HepG2 (cell line): ENCODE data around the gene CCBE1. TPM values are rescaled to one million over a fixed set of nuclear protein-coding genes. Genes with fewer than 3 reads are reported as not detected.

Experiments
- ATAC-seq: fragments of 200-7000 bp; cut with Tn5 transposase; 3 replicates; pipeline ENCODE4 v1.9.1; 2020; ENCODE audit warnings: mild to moderate bottlenecking, moderate library complexity
- BruUV-seq: library from RNA; stranded (reverse); fragments of 400-500 nt; replicated peaks from 2 replicates; lab custom pipeline; 2021; lab: Mats Ljungman, UMichigan
- CTCF ChIA-PET: fragments of 300-600 bp; formaldehyde crosslinking; extraction: SDS; loops from one replicate; lab custom pipeline; 2021; ENCODE audit warnings: low total read pairs, inconsistent platforms, low intra/inter-chr PET ratio; lab: Yijun Ruan, JAX
- POLR2A ChIA-PET: fragments of 350-600 bp; sonication (Branson Sonifier 250); formaldehyde crosslinking; loops from one replicate; lab custom pipeline; 2020; ENCODE audit warnings: antibody characterized with exemption, inconsistent platforms; lab: Yijun Ruan, JAX
- DNase-seq: peaks from one replicate; pipeline ENCODE4 v3.0.0-alpha.2; 2015; ENCODE audit warnings: low spot score
- FAIRE-seq: peaks from 3 replicates; lab custom pipeline; 2011; peaks lifted over from hg19 to GRCh38; lab: Jason Lieb, UNC
- H2AFZ ChIP-seq: one replicate; pipeline ENCODE4 v1.6.1; 2011; ENCODE audit warnings: low read length, inconsistent platforms
- H3K27ac ChIP-seq: fragments of 300-600 bp; 3 replicates; pipeline ENCODE4 v1.8.0; 2011; ENCODE audit warnings: mixed run types, mild to moderate bottlenecking, mixed read lengths, low read length, inconsistent platforms; ENCODE audit not compliant: insufficient read depth; ENCODE audit errors: extremely low read length
- H3K27me3 ChIP-seq, 2 experiments: fragments of 200-600 bp in 1 of 2; 2 replicates in 1 of 2; 3 replicates in 1 of 2; pipeline versions ENCODE4 v1.6.0 to v1.8.0; 2011; ENCODE audit warnings: low read length in 2 of 2, mild to moderate bottlenecking in 2 of 2, moderate library complexity in 2 of 2, inconsistent platforms in 1 of 2; ENCODE audit not compliant: insufficient read depth in 2 of 2, control insufficient read depth in 1 of 2
- H3K36me3 ChIP-seq, 2 experiments: fragments of 200-600 bp in 1 of 2; replicated peaks in 1 of 2; 2 replicates in 1 of 2; 3 replicates in 1 of 2; pipeline versions ENCODE4 v1.5.1 to v1.8.0; 2011; ENCODE audit warnings: low read length in 2 of 2, inconsistent platforms in 1 of 2; ENCODE audit not compliant: insufficient read depth in 2 of 2, control insufficient read depth in 1 of 2
- H3K4me1 ChIP-seq: 2 replicates; pipeline ENCODE4 v1.5.1; 2012; ENCODE audit warnings: low read length, inconsistent platforms; ENCODE audit not compliant: insufficient read depth
- H3K4me2 ChIP-seq: 2 replicates; pipeline ENCODE4 v1.6.0; 2011; ENCODE audit warnings: low read depth, low read length, inconsistent platforms
- H3K4me3 ChIP-seq, 3 experiments: fragments of 200-600 bp in 1 of 3; sonication (generic), shearing (Covaris generic) in 1 of 3; replicated peaks in 1 of 3; 2 replicates each; pipeline ENCODE4 v1.5.1; 2011 to 2016; ENCODE audit warnings: low read length in 3 of 3, inconsistent platforms in 2 of 3, low read depth in 2 of 3, mild to moderate bottlenecking in 2 of 3, control low read depth in 1 of 3, mixed read lengths in 1 of 3; ENCODE audit not compliant: insufficient read depth in 1 of 3
- H3K79me2 ChIP-seq: one replicate; pipeline ENCODE4 v1.6.1; 2011; ENCODE audit warnings: low read length, inconsistent platforms; ENCODE audit not compliant: insufficient read depth
- H3K9ac ChIP-seq: 2 replicates; pipeline ENCODE4 v1.6.0; 2011; ENCODE audit warnings: mild to moderate bottlenecking, low read depth, low read length, inconsistent platforms; ENCODE audit not compliant: insufficient read depth
- H3K9me3 ChIP-seq: 2 replicates; pipeline ENCODE4 v1.5.1; 2012; ENCODE audit warnings: mild to moderate bottlenecking, low read length
- H4K20me1 ChIP-seq: 2 replicates; pipeline ENCODE4 v1.6.0; 2011; ENCODE audit warnings: inconsistent platforms, mild to moderate bottlenecking, low read length, moderate library complexity; ENCODE audit not compliant: insufficient read depth
- CTCF ChIP-seq: sonication (generic); formaldehyde crosslinking; IDR thresholded peaks from 2 replicates; pipeline ENCODE4 v1.5.0; 2020; ENCODE audit warnings: mild to moderate bottlenecking, missing genetic modification reagents, moderate library complexity
- FOXA3 ChIP-seq: IDR thresholded peaks from 2 replicates; pipeline ENCODE4 v1.6.1; 2016; ENCODE audit warnings: missing genetic modification reagents, missing compliant biosample characterization
- MXI1 ChIP-seq: IDR thresholded peaks from 3 replicates; pipeline ENCODE4 v1.6.1; 2012; ENCODE audit warnings: low read depth, low read length, inconsistent platforms, borderline replicate concordance
- PAWR ChIP-seq: sonication (generic); formaldehyde crosslinking; IDR thresholded peaks from 2 replicates; pipeline ENCODE4 v1.4.0; 2020; ENCODE audit warnings: missing genetic modification reagents, mild to moderate bottlenecking, borderline replicate concordance
- SATB2 ChIP-seq: sonication (generic); formaldehyde crosslinking; IDR thresholded peaks from 2 replicates; pipeline ENCODE4 v1.5.0; 2020; ENCODE audit warnings: missing genetic modification reagents
- SMAD1 ChIP-seq: sonication (generic); formaldehyde crosslinking; IDR thresholded peaks from 2 replicates; pipeline ENCODE4 v1.4.0; 2020; ENCODE audit warnings: missing genetic modification reagents, low read depth, mild to moderate bottlenecking, borderline replicate concordance
- USF2 ChIP-seq, 2 experiments: sonication (generic) in 1 of 2; formaldehyde crosslinking in 1 of 2; IDR thresholded peaks; 2 replicates each; pipeline versions ENCODE4 v1.5.1 to v1.6.1; 2011 to 2020; ENCODE audit warnings: borderline replicate concordance in 1 of 2, low read depth in 1 of 2, low read length in 1 of 2, mild to moderate bottlenecking in 1 of 2, missing genetic modification reagents in 1 of 2, moderate library complexity in 1 of 2
- ZNF383 ChIP-seq: sonication (generic); formaldehyde crosslinking; IDR thresholded peaks from 2 replicates; pipeline ENCODE4 v1.4.0; 2020; ENCODE audit warnings: missing genetic modification reagents, mild to moderate bottlenecking, borderline replicate concordance
- ZNF670 ChIP-seq: sonication (generic); formaldehyde crosslinking; IDR thresholded peaks from 2 replicates; pipeline ENCODE4 v1.8.0; 2022; ENCODE audit warnings: mild to moderate bottlenecking, missing genetic modification reagents, borderline replicate concordance
- ZNF674 ChIP-seq: sonication (generic); formaldehyde crosslinking; IDR thresholded peaks from 2 replicates; pipeline ENCODE4 v1.5.0; 2020; ENCODE audit warnings: low read depth, mild to moderate bottlenecking, missing genetic modification reagents
- WGBS: methylation state at CpG from one replicate; pipeline ENCODE4 v1.1.6; 2017; ENCODE audit warnings: low lambda C conversion rate; 5-methylcytosine and 5-hydroxymethylcytosine counted together
- in situ Hi-C: cut with HindIII; loops from 2 replicates; pipeline ENCODE4 v1.10.0; 2017; ENCODE audit warnings: low pct_unique_long_range_greater_than_20kb; ENCODE audit not compliant: extremely low pct_ligation_motif_present
- intact Hi-C: fragments of 100-400 bp; cut with micrococcal nuclease; formaldehyde crosslinking; loops from one replicate; pipeline ENCODE4 v1.10.0; 2022; ENCODE audit not compliant: unreplicated experiment
- polyA plus RNA-seq, 8 experiments: library from polyadenylated mRNA; depleted of rRNA in 3 of 8; stranded (reverse) in 7 of 8; unstranded in 1 of 8; fragments of >200 nt; fragmentation: Illumina TruSeq in 4 of 8; extraction: Trizol in 4 of 8; gene quantifications; 2 replicates each; pipeline versions ENCODE4 v1.2.1 to v1.2.3, GENCODE V29; 2011 to 2016; ENCODE audit warnings: low read depth in 4 of 8, missing spikeins in 1 of 8, mixed read lengths in 1 of 8; ENCODE audit not compliant: insufficient read depth in 1 of 8
- total RNA-seq, 5 experiments: library from RNA; depleted of rRNA; stranded (reverse); fragments of >200 nt; fragmentation: Illumina TruSeq; extraction: Trizol; gene quantifications; 2 replicates each; pipeline ENCODE4 v1.2.3, GENCODE V29; 2016; ENCODE audit warnings: low read depth in 1 of 5
- TF ChIP-seq, protein P1 (sequence below): sonication (generic); formaldehyde crosslinking; IDR thresholded peaks from 2 replicates; pipeline ENCODE4 v1.4.0; 2020; ENCODE audit warnings: mild to moderate bottlenecking, missing genetic modification reagents

The CCBE1 gene
- total and polyA plus RNA-seq, 2 of the 13 experiments (the other 11 are each of a cell fraction or from before 2014, with no cell fraction given): not detected

DNA sequence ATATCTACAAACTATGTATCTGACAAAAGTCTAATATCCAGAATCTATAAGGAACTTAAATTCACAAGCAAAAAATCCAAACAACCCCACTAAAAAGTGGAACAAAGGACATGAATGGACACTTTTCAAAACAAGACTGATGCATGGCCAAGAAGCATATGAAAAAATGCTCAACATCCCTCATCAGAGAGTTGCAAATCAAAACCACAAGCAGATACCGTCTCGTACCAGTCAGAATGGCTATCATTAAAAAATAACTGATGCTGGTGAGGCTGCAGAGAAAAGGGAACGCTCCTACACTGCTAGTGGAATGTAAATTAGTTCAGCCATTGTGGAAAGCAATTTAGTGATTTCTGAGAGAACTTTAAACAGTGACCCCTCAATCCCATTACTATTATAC lies 56.5 kb downstream of the CCBE1 start (continued):
- TF ChIP-seq CTCF (CRISPR knock-in tag) (no peak), ZNF670 (CRISPR knock-in tag) (no peak), USF2 (IDR thresholded peaks at IDR 0.05; ENCODE audit: low read depth, low read length) (no peak), USF2 (CRISPR knock-in tag; IDR thresholded peaks at IDR 0.05; ENCODE audit: borderline replicate concordance) (no peak)
- TF ChIP-seq, protein P1, sequence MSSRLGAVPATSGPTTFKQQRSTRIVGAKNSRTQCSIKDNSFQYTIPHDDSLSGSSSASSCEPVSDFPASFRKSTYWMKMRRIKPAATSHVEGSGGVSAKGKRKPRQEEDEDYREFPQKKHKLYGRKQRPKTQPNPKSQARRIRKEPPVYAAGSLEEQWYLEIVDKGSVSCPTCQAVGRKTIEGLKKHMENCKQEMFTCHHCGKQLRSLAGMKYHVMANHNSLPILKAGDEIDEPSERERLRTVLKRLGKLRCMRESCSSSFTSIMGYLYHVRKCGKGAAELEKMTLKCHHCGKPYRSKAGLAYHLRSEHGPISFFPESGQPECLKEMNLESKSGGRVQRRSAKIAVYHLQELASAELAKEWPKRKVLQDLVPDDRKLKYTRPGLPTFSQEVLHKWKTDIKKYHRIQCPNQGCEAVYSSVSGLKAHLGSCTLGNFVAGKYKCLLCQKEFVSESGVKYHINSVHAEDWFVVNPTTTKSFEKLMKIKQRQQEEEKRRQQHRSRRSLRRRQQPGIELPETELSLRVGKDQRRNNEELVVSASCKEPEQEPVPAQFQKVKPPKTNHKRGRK (CRISPR knock-in tag): no peak

GRCh38 chr18:59639821-59640220 lies 57.4 kb downstream of the CCBE1 start:
- H3K4me3 ChIP-seq: no peak overlapping the region
- H4K20me1 ChIP-seq: no peaks in the 10 kb centered on the region
- H3K9ac ChIP-seq: no peak overlapping the region
- no TSS peak for BruUV-seq
- no peaks in the 10 kb centered on the region for H3K27me3 ChIP-seq
- in situ Hi-C loops: loop anchor here (25.0 kb wide), 1 partner anchor 178 kb away; no protein-coding TSS in a partner anchor
- FAIRE-seq (no peak), ATAC-seq (no peak), DNase-seq (no peak)
- intact Hi-C loops: no loop called here
- ChIA-PET POLR2A (no interaction called here), CTCF (no interaction called here)
- no peaks in the 10 kb centered on the region for H3K36me3 ChIP-seq
- H3K9me3 ChIP-seq: no peaks in the 10 kb centered on the region
- WGBS: 14% methylated on average over 5 of the region's 5 CpGs
- no peak overlapping the region for H3K27ac ChIP-seq
- H3K4me2 ChIP-seq: no peak overlapping the region
- H3K4me1 ChIP-seq: no peaks in the 10 kb centered on the region
- no peak overlapping the region for H2AFZ ChIP-seq
- H3K79me2 ChIP-seq: no peaks in the 10 kb centered on the region
- TF ChIP-seq ZNF383 (CRISPR knock-in tag) (no peak), MXI1 (no peak), PAWR (CRISPR knock-in tag) (no peak), SATB2 (CRISPR knock-in tag) (no peak), SMAD1 (CRISPR knock-in tag) (no peak), ZNF674 (CRISPR knock-in tag) (no peak), FOXA3 (CRISPR knock-in tag) (no peak)
